Measurements from ENCODE around the gene SMCO4. TPM values are rescaled to one million over a fixed set of nuclear protein-coding genes. Genes with fewer than 3 reads are reported as not detected.

Gene SMCO4
- total RNA-seq, 1 donor from 2014 or later = 12.7 TPM

- Histone ChIP-seq H3K36me3 (ENCODE audit: control insufficient read depth, insufficient read depth, low read length) (no peaks in the 10 kb centered on the region), H3K4me3 (ENCODE audit: low read depth, low read length) (no peak overlapping the region), H3K27me3 (ENCODE audit: control insufficient read depth, insufficient read depth, low read length) (no peaks in the 10 kb centered on the region)
- DNase-seq (ENCODE audit: low read depth) = no peak
- TF ChIP-seq, protein P1, sequence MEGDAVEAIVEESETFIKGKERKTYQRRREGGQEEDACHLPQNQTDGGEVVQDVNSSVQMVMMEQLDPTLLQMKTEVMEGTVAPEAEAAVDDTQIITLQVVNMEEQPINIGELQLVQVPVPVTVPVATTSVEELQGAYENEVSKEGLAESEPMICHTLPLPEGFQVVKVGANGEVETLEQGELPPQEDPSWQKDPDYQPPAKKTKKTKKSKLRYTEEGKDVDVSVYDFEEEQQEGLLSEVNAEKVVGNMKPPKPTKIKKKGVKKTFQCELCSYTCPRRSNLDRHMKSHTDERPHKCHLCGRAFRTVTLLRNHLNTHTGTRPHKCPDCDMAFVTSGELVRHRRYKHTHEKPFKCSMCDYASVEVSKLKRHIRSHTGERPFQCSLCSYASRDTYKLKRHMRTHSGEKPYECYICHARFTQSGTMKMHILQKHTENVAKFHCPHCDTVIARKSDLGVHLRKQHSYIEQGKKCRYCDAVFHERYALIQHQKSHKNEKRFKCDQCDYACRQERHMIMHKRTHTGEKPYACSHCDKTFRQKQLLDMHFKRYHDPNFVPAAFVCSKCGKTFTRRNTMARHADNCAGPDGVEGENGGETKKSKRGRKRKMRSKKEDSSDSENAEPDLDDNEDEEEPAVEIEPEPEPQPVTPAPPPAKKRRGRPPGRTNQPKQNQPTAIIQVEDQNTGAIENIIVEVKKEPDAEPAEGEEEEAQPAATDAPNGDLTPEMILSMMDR (IDR thresholded peaks at IDR 0.05; ENCODE audit: insufficient read depth, low read length, poor library complexity, severe bottlenecking) = no peak
These were observed 13.3 kb downstream of the SMCO4 start for GRCh38 chr11:93529707-93530467.

- Histone ChIP-seq H3K36me3 (ENCODE audit: control insufficient read depth, insufficient read depth, low read length) (no peaks in the 10 kb centered on the region), H3K4me3 (ENCODE audit: low read depth, low read length) (no peak overlapping the region), H3K27me3 (ENCODE audit: control insufficient read depth, insufficient read depth, low read length) (no peaks in the 10 kb centered on the region)
- no peak for DNase-seq (ENCODE audit: low read depth)
- TF ChIP-seq, protein P1 (IDR thresholded peaks at IDR 0.05; ENCODE audit: insufficient read depth, low read length, poor library complexity, severe bottlenecking) = no peak
These were observed 14.2 kb downstream of the SMCO4 start for GRCh38 chr11:93528757-93529645.

DNA sequence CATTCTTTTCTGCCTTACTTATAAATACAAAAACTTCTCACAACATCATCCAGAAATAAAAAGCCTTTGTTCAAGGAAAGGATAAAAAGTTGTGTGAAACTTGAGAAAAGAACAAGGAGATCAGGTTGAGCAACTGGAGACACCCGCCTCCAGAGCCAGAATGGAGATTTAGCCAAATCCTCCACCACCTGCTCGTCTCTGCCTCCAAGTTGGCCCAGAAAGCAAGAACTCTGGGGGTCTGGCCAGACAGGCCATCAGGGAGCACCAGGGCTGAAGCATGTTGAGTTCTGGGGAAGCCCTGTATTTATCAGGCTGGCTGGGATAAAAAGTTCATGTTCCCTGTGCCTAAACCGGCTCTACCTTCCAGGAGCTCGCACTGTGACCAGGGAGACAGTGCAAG, 14.9 kb downstream of the SMCO4 start:
- Histone ChIP-seq H3K4me3 (ENCODE audit: low read depth, low read length) (no peak overlapping the region), H3K27me3 (ENCODE audit: control insufficient read depth, insufficient read depth, low read length) (no peaks in the 10 kb centered on the region), H3K36me3 (ENCODE audit: control insufficient read depth, insufficient read depth, low read length) (no peaks in the 10 kb centered on the region)
- TF ChIP-seq, protein P1 (IDR thresholded peaks at IDR 0.05; ENCODE audit: insufficient read depth, low read length, poor library complexity, severe bottlenecking) = no peak
- no peak for DNase-seq (ENCODE audit: low read depth)

- H3K4me3 ChIP-seq (ENCODE audit: low read depth, low read length) = no peak overlapping the region
- H3K36me3 ChIP-seq (ENCODE audit: control insufficient read depth, insufficient read depth, low read length) = no peaks in the 10 kb centered on the region
- DNase-seq (ENCODE audit: low read depth) = no peak
- TF ChIP-seq, protein P1 (IDR thresholded peaks at IDR 0.05; ENCODE audit: insufficient read depth, low read length, poor library complexity, severe bottlenecking) = no peak
- no peaks in the 10 kb centered on the region for H3K27me3 ChIP-seq (ENCODE audit: control insufficient read depth, insufficient read depth, low read length)
These were observed 16.3 kb downstream of the SMCO4 start for GRCh38 chr11:93526641-93527583.

- no peak overlapping the region for H3K4me3 ChIP-seq (ENCODE audit: low read depth, low read length)
- no peaks in the 10 kb centered on the region for H3K27me3 ChIP-seq (ENCODE audit: control insufficient read depth, insufficient read depth, low read length)
- no peak for DNase-seq (ENCODE audit: low read depth)
- no peaks in the 10 kb centered on the region for H3K36me3 ChIP-seq (ENCODE audit: control insufficient read depth, insufficient read depth, low read length)
- TF ChIP-seq, protein P1 (IDR thresholded peaks at IDR 0.05; ENCODE audit: insufficient read depth, low read length, poor library complexity, severe bottlenecking) = no peak
These were observed 16.9 kb downstream of the SMCO4 start for GRCh38 chr11:93526346-93526633.
